ENCODE results near the gene DHH.
"Not testable (repeated sequence)": the region's sequence is repeated elsewhere in the genome, so short reads cannot be mapped to it uniquely, and the experiment has no call there.

DHH gene

DNA sequence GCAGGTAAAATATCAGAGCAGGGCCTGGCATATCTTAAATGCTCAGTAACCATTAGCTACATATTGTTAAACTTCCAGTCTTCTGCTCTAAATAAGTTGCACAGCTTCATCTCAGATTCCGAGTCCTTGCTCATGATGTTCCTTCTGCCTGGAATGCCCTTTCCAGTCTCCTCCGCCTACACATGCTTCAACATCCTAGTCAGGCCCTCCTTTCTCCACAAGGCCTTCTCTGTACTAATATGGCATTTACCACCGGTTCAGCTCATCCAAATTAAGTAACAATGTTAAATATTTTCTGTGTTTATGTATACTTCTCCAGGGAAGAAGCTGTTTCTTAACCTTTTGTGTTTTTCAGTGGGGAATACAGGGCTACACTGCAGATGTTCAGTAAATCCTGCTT is 8.5 kb downstream of the DHH start:
- Mint-ChIP-seq H3K4me1 (peaks cover 22% of the 10 kb centered on the region), H3K27ac (ENCODE audit: low read depth) (no peak overlapping the region)
- DNase-seq (ENCODE audit: low spot score in 2 of 2), result no peak

DNA sequence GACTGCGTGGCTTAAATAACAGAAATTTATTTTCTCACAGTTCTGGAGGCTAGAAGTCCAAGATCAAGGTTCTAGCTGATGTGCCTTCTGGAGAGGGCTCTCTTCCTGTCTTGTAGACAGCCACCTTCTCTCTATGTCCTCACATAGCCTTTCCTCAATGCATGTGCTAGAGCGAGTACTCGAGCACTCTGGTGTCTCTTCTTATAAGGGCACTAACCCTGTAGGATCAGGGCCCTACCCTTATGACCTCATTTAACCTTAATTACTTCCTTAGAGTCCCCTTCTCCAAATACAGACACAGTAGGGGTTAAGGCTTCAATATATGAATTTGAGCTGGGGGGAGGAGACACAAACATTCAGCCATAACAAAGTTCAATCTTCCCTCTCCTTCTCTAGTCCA is 10.2 kb downstream of the DHH start:
- H3K27ac Mint-ChIP-seq (ENCODE audit: low read depth), result no peak overlapping the region
- peaks cover 14% of the 10 kb centered on the region for H3K27me3 Mint-ChIP-seq
- no peak overlapping the region for H3K4me3 Mint-ChIP-seq
- no peaks in the 10 kb centered on the region for H3K9me3 Mint-ChIP-seq
- H3K36me3 Mint-ChIP-seq (ENCODE audit: insufficient read depth), result no peaks in the 10 kb centered on the region
- DNase-seq (ENCODE audit: low spot score in 2 of 2) (no peak), ATAC-seq (replicated peaks; ENCODE audit: extremely low read depth, poor library complexity, severe bottlenecking) (no peak)
- H3K4me1 Mint-ChIP-seq, result peaks cover 11% of the 10 kb centered on the region

More for the DNA sequence above, 8.5 kb downstream of the DHH start:
- Mint-ChIP-seq H3K9me3 (no peaks in the 10 kb centered on the region), H3K27me3 (peaks cover 29% of the 10 kb centered on the region), H3K36me3 (ENCODE audit: insufficient read depth) (peaks cover 5% of the 10 kb centered on the region), H3K4me3 (no peak overlapping the region)
- ATAC-seq (replicated peaks; ENCODE audit: extremely low read depth, poor library complexity, severe bottlenecking), result no peak

DNA sequence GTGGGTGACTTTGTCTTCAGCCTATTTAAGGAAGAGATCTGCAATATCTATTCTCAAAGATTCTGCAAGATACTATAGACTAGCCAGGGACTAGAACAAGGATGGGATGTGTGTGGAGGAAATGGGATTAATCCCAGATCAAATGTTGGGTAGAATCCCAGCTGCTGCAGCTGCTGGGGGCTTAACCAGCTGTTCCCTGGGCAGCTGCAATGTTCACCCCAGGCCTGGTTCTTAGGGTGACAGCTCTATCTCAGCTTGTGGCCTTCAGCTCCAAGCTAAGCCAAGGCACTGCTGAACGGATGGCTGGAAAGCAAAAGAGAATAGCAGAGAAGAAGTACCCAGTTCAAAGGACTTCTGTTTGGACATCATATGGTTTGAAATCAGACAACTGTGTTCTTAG is 14.8 kb downstream of the DHH start:
- no peaks in the 10 kb centered on the region for H3K9me3 Mint-ChIP-seq
- no peak overlapping the region for H3K27ac Mint-ChIP-seq (ENCODE audit: low read depth)
- H3K36me3 Mint-ChIP-seq (ENCODE audit: insufficient read depth), result no peaks in the 10 kb centered on the region
- ATAC-seq (replicated peaks; ENCODE audit: extremely low read depth, poor library complexity, severe bottlenecking) (no peak), DNase-seq (ENCODE audit: low spot score in 2 of 2) (no peak)
- no peaks in the 10 kb centered on the region for H3K4me1 Mint-ChIP-seq
- H3K27me3 Mint-ChIP-seq, result no peaks in the 10 kb centered on the region
- H3K4me3 Mint-ChIP-seq, result no peak overlapping the region

DNA sequence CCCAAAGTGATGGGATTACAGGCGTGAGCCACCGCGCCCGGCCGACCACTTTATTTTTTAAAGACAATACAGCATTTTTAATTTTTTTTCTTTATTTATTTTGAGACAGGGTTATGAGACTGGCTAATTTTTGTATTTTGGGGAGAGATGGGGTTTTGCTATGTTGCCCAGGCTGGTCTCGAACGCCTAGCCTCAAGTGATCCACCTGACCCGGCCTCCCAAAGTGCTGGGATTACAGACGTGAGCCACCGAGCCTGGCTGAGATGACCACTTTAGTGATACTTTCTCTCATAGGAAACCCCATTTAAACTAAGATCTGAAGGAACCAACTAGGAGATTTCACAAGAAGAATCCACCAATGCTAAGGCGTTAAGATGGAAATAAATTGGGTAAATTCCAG is 23.6 kb downstream of the DHH start:
- ATAC-seq (replicated peaks; ENCODE audit: extremely low read depth, poor library complexity, severe bottlenecking), result no peak
- Mint-ChIP-seq H3K9me3 (no peaks in the 10 kb centered on the region), H3K4me1 (peaks cover 19% of the 10 kb centered on the region), H3K36me3 (ENCODE audit: insufficient read depth) (peaks cover 2% of the 10 kb centered on the region), H3K27me3 (no peaks in the 10 kb centered on the region), H3K4me3 (no peak overlapping the region), H3K27ac (ENCODE audit: low read depth) (peak overlapping the region; percentile 90)
- no peak for DNase-seq (ENCODE audit: low spot score in 2 of 2)

DNA sequence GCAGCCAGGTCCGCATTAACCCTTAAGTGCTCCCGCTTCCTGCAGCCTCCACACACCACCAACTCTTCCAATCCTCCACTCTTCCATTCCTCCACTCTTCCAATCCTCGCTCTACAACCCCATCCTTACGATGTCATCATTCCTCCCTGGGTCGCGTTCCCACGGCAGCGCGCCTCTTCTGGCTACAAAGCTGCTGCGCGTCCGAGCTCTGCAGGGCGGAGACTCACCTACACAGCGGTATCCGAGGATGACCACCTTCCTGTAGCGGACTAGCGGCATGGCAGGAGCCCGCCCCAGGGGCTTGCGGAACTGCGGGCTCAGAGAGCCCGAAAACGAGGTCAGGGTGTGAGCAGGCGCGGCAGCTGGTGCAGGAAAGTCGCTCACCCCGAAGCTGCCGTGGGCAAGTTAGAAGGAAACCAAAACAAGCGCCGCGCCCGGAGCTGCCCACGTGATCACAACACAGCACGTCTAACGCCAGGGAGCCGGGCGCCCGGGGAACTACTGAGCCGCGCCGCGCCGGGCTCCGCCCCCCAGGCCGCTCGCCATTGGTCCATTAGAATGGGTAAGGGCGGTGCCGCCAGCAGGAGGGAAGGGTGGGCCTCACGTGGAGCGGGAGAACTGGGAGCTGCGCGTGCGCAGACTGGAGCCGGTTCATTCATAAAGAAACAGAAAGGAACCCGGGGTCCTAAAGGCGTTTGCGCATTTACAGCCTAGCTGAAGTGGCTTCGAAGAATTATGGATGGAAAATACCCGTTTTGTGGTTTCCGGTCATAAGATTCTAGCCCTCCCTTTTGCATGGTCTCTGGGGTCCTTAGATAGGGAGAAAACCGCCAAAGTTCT is 24.9 kb downstream of the DHH start, which contains the start of gene RHEBL1:
RHEBL1 (minus strand) TSS at position 473 of the 840 bp plus-strand sequence; CDS start at position 279, 194 bp downstream.
- H3K36me3 Mint-ChIP-seq (ENCODE audit: insufficient read depth), result peaks cover 2% of the 10 kb centered on the region
- peaks cover 19% of the 10 kb centered on the region for H3K4me1 Mint-ChIP-seq
- no peaks in the 10 kb centered on the region for H3K27me3 Mint-ChIP-seq
- peak; percentile 99 for ATAC-seq (replicated peaks; ENCODE audit: extremely low read depth, poor library complexity, severe bottlenecking)
- peak within 1 kb of the TSS; percentile 84 for H3K4me3 Mint-ChIP-seq
- DNase-seq (ENCODE audit: low spot score in 2 of 2), result peak; percentile 93 to 97
- no peaks in the 10 kb centered on the region for H3K9me3 Mint-ChIP-seq
- peak within 1 kb of the TSS; percentile 90 for H3K27ac Mint-ChIP-seq (ENCODE audit: low read depth)

DNA sequence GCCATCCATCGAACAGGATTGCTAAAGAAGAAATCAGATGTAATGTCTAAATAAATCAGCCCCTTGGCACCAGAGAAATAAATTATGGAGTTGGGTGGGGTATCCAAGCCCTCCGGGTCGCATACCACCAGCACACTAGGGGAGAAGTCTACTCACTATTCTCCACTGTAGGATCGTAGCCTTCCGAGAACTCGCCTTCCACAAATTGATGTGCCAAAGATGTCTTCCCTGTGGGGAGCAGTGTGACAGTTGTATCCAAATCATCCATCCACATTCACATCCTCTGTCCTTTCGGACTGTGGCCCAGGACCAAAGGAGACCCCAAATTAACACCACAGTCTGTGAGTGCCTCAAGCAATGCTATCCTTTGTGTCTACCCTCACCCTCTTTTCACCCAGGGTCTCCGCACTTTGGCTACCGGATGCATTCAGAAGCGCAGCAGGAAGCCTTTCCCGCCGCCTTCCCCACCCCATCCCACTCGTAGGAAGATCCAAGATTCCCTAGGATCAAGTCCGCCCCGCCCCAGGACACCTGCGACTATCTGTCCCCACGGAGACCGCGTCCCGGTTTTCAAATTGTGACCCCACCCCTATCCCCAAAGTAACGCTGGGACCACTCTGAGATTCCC is 25.6 kb downstream of the DHH start:
- peak overlapping the region; percentile 90 for H3K27ac Mint-ChIP-seq (ENCODE audit: low read depth)
- ATAC-seq (replicated peaks; ENCODE audit: extremely low read depth, poor library complexity, severe bottlenecking), result no peak
- no peaks in the 10 kb centered on the region for H3K27me3 Mint-ChIP-seq
- H3K36me3 Mint-ChIP-seq (ENCODE audit: insufficient read depth), result peaks cover 2% of the 10 kb centered on the region
- peak overlapping the region; percentile 84 for H3K4me3 Mint-ChIP-seq
- no peak for DNase-seq (ENCODE audit: low spot score in 2 of 2)
- no peaks in the 10 kb centered on the region for H3K9me3 Mint-ChIP-seq
- H3K4me1 Mint-ChIP-seq, result peaks cover 22% of the 10 kb centered on the region

DNA sequence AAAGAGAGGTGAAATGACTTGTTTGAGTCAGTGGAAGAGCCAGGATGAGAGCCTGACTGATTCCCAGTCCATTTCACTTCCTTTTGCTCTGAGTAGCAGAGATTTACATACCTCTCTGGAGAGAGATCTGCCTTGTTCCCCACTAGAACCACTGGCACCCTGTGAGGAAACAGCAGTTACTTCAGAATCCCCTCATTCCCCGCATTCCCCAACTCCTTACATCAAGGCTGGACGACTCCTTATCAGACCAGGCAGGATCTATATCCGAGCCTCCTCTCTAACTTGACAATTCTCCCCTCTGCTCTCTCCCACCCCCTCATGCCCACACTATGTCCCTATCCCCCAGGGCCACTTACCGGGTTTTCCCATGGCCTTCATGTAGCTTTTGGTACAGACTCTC is 28.5 kb downstream of the DHH start:
- Mint-ChIP-seq H3K9me3 (no peaks in the 10 kb centered on the region), H3K4me1 (peaks cover 29% of the 10 kb centered on the region), H3K4me3 (no peak overlapping the region), H3K27me3 (no peaks in the 10 kb centered on the region), H3K36me3 (ENCODE audit: insufficient read depth) (peaks cover 7% of the 10 kb centered on the region), H3K27ac (ENCODE audit: low read depth) (no peak overlapping the region)
- no peak for DNase-seq (ENCODE audit: low spot score in 2 of 2)
- ATAC-seq (replicated peaks; ENCODE audit: extremely low read depth, poor library complexity, severe bottlenecking), result no peak

DNA sequence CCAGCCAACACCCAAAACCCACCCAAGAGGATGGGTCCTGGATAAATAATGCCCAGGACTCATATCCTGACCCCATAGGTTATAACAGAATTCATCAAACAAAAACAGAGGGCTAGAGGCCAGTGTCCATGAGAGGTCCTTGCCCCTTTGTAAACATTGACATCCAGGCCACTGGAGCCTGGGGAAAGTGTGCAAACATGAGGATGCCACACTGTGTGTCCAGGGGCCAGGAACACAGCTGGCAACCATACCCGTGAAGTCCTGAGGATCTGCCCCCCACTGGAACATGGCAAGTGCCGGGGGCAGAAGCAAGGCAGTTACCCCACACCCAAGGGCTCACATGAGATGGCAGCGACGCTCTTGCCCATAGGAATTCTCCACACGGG is 29.8 kb downstream of the DHH start:
- Mint-ChIP-seq H3K27ac (ENCODE audit: low read depth) (no peak overlapping the region), H3K27me3 (no peaks in the 10 kb centered on the region), H3K36me3 (ENCODE audit: insufficient read depth) (peaks cover 16% of the 10 kb centered on the region), H3K4me1 (peaks cover 23% of the 10 kb centered on the region), H3K9me3 (no peaks in the 10 kb centered on the region), H3K4me3 (no peak overlapping the region)
- ATAC-seq (replicated peaks; ENCODE audit: extremely low read depth, poor library complexity, severe bottlenecking) (no peak), DNase-seq (ENCODE audit: low spot score in 2 of 2) (no peak)

DNA sequence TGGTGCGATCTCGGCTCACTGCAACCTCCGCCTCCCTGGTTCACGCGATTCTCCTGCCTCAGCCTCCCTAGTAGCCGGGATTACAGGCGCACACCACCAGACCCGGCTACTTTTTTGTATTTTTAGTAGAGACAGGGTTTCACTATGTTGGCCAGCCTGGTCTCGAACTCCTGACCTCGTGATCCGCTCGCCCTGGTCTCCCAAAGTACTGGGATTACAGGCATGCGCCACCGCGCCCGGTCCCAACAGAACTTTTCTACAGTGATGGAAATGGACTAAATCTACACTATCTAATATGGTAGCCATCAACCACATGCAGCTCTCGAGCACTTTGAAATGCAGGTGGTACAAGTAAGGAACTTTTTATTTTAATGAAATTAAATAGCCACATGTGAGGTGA is 32.7 kb downstream of the DHH start:
- Mint-ChIP-seq H3K36me3 (ENCODE audit: insufficient read depth) (peaks cover 23% of the 10 kb centered on the region), H3K4me3 (peak overlapping the region; percentile 18), H3K4me1 (peaks cover 37% of the 10 kb centered on the region)
- ATAC-seq (replicated peaks; ENCODE audit: extremely low read depth, poor library complexity, severe bottlenecking); H3K27ac Mint-ChIP-seq (ENCODE audit: low read depth); DNase-seq (ENCODE audit: low spot score in 2 of 2); H3K9me3 Mint-ChIP-seq; H3K27me3 Mint-ChIP-seq: not testable (repeated sequence)

DNA sequence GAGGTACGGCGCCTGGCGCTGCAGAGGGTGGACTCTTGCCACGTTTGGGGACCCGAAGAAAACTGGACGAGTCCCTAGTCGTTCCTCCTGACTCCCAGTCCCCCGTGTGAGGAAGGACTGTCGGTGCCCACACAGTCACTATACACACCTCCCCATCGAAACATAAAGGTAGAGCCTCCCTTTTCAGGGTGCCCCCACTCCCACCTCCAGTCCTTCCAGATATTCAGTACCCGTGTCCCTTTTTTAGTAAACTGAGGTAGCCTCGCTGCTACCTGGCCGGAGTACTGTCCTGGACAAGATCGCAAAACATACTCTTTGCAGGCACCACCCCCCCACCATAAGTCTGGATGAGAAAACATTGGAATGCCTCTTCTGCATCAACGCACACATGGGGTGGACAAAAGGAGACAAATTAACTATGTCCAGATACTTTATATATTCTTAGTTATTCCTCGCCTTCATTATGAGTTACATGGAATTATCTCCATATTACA is 33.4 kb downstream of the DHH start:
- H3K4me1 Mint-ChIP-seq, result peaks cover 45% of the 10 kb centered on the region
- ATAC-seq (replicated peaks; ENCODE audit: extremely low read depth, poor library complexity, severe bottlenecking), result no peak

DNA sequence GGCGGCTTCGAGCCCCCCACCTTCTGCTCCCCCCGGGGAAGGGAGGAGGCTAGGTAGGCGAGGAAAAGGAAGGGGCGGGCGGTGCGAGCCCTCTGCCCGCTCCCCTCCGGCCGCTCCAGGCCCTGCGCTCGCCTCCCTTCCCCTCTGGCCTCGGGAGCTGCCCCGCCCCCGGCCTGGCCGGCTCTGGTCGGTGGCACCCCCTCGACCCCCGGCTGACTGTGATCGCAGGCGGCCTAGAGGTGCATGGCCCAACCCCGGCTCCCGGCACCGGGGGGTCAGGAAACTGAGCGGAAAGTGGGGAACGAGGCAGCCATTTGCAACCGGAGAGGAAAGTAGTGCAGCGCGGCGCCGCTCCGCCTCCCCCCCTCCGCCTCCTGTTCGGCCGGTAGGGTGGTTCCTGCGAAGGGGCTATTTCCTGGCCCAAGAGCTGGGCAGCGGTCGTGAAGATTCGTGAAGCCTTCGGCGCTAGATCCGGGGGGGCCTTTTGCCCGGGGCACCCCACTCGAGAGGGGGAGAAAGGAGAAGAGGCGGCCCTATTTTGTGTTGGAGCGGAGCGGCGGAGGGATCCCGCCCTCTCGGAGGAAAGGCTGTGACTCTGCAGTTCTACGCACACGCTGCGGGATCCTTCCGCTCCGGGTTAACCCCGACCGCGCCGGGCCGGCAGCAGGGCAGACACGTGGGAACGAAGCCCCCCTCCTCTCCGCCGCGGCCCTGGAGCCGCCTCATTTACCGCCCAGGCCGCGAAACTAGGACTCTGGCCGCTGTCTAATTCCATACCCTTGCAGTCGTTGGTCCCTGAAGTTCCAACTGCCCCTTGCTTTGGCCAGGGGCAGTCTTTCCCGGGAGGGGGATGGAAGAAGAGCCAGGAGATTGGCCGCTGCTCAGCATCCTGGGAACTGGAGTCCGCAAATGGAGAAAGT is 34.1 kb downstream of the DHH start, which contains the start of gene KMT2D:
KMT2D (minus strand) TSS at position 558 of the 920 bp plus-strand sequence. CDS start 5,470 bp downstream, outside the sequence.
- Mint-ChIP-seq H3K4me1 (peaks cover 52% of the 10 kb centered on the region), H3K4me3 (peak within 1 kb of the TSS; percentile 93), H3K9me3 (no peaks in the 10 kb centered on the region), H3K36me3 (ENCODE audit: insufficient read depth) (peaks cover 27% of the 10 kb centered on the region), H3K27me3 (no peaks in the 10 kb centered on the region), H3K27ac (ENCODE audit: low read depth) (peak within 1 kb of the TSS; percentile 91)
- DNase-seq (ENCODE audit: low spot score in 2 of 2), result peak; percentile 78 to 84
- ATAC-seq (replicated peaks; ENCODE audit: extremely low read depth, poor library complexity, severe bottlenecking), result peak; percentile 71

More for the DNA sequence above, 33.4 kb downstream of the DHH start:
- peak overlapping the region; percentile 91 for H3K27ac Mint-ChIP-seq (ENCODE audit: low read depth)
- H3K36me3 Mint-ChIP-seq (ENCODE audit: insufficient read depth), result peaks cover 24% of the 10 kb centered on the region
- H3K4me3 Mint-ChIP-seq, result peak overlapping the region; percentile 93
- DNase-seq (ENCODE audit: low spot score in 2 of 2), result no peak
- H3K9me3 Mint-ChIP-seq, result no peaks in the 10 kb centered on the region
- H3K27me3 Mint-ChIP-seq, result no peaks in the 10 kb centered on the region
